K562 (cell line): ENCODE data around the gene CBX1. TPM values are rescaled to one million over a fixed set of nuclear protein-coding genes. Genes with fewer than 3 reads are reported as not detected.

Experiments used
- CBX3 ChIP-seq, 2 experiments: IDR thresholded peaks; 1 replicate in 1 of 2; 2 replicates in 1 of 2; pipeline ENCODE4 v1.6.1; 2012; ENCODE audit warnings: inconsistent platforms in 2 of 2, low read length in 2 of 2, borderline replicate concordance in 1 of 2, control low read depth in 1 of 2
- DACH1 ChIP-seq: fragments of 450-650 bp; IDR thresholded peaks from 2 replicates; pipeline ENCODE4 v1.6.1; 2018; ENCODE audit not compliant: partially characterized antibody
- DEAF1 ChIP-seq: fragments of 450-650 bp; formaldehyde crosslinking; IDR thresholded peaks from 2 replicates; pipeline ENCODE4 v1.4.0; 2020; ENCODE audit warnings: mild to moderate bottlenecking, moderate library complexity
- ELF1 ChIP-seq: fragments of 200-800 bp; sonication (Bioruptor generic); IDR thresholded peaks from 2 replicates; pipeline ENCODE4 v1.6.1; 2016; ENCODE audit warnings: missing genetic modification characterization, missing compliant biosample characterization
- FOS ChIP-seq: IDR thresholded peaks from 3 replicates; pipeline ENCODE4 v1.6.1; 2011; ENCODE audit not compliant: insufficient read length; ENCODE audit errors: extremely low read depth
- HMGXB4 ChIP-seq: sonication (generic); formaldehyde crosslinking; IDR thresholded peaks from 2 replicates; pipeline ENCODE4 v1.8.1; 2023; ENCODE audit warnings: mild to moderate bottlenecking, missing genetic modification reagents
- HNRNPK ChIP-seq: fragments of 200-400 bp; formaldehyde crosslinking; IDR thresholded peaks from one replicate; pipeline ENCODE4 v1.6.1; 2018; ENCODE audit warnings: mild to moderate bottlenecking, low read depth, low read length; ENCODE audit not compliant: poor library complexity, severe bottlenecking
- IRF9 ChIP-seq: fragments of 450-650 bp; IDR thresholded peaks from 2 replicates; pipeline ENCODE4 v1.6.1; 2016; ENCODE audit warnings: missing biosample characterization, missing genetic modification characterization
- NR2C2 ChIP-seq, 2 experiments: fragments of 200-800 bp in 1 of 2; sonication (Bioruptor generic) in 1 of 2; sonication (generic) in 1 of 2; formaldehyde crosslinking in 1 of 2; IDR thresholded peaks; 2 replicates each; pipeline versions ENCODE4 v1.6.1 to v1.8.0; 2016 to 2022; ENCODE audit warnings: mild to moderate bottlenecking in 1 of 2, missing compliant biosample characterization in 1 of 2, missing genetic modification characterization in 1 of 2, missing genetic modification reagents in 1 of 2
- PTRF ChIP-seq: fragments of 450-650 bp; IDR thresholded peaks from 2 replicates; pipeline ENCODE4 v1.6.1; 2016; ENCODE audit warnings: mild to moderate bottlenecking, missing genetic modification characterization, missing compliant biosample characterization
- RBM14 ChIP-seq: fragments of 200-400 bp; formaldehyde crosslinking; IDR thresholded peaks from 2 replicates; pipeline ENCODE4 v1.6.1; 2018; ENCODE audit warnings: low read depth, mild to moderate bottlenecking, low read length, moderate library complexity, borderline replicate concordance; ENCODE audit not compliant: insufficient read depth
- RBM22 ChIP-seq: fragments of 200-400 bp; formaldehyde crosslinking; IDR thresholded peaks from 2 replicates; pipeline ENCODE4 v1.6.1; 2018; ENCODE audit warnings: low read length, low read depth; ENCODE audit not compliant: poor library complexity, severe bottlenecking
- SAP30 ChIP-seq: fragments of 200-600 bp; sonication (generic); IDR thresholded peaks from 2 replicates; pipeline ENCODE4 v1.6.1; 2012; ENCODE audit warnings: borderline replicate concordance, low read depth, mild to moderate bottlenecking, moderate library complexity, low read length, control low read depth, inconsistent platforms; ENCODE audit not compliant: insufficient read depth, poor library complexity, severe bottlenecking
- SMARCC2 ChIP-seq: fragments of 450-650 bp; IDR thresholded peaks from 2 replicates; pipeline ENCODE4 v1.6.1; 2017; ENCODE audit warnings: antibody characterized with exemption, moderate library complexity, mild to moderate bottlenecking, low read depth
- ZBTB33 ChIP-seq: sonication (generic); formaldehyde crosslinking; IDR thresholded peaks from 2 replicates; pipeline ENCODE4 v1.8.1; 2023; ENCODE audit warnings: mild to moderate bottlenecking, missing genetic modification reagents
- ZKSCAN8 ChIP-seq: fragments of 200-800 bp; sonication (Bioruptor generic); IDR thresholded peaks from 2 replicates; pipeline ENCODE4 v1.6.1; 2016; ENCODE audit warnings: missing genetic modification characterization, missing compliant biosample characterization
- ZNF134 ChIP-seq: fragments of 250-450 bp; sonication (Bioruptor Pico); conservative IDR thresholded peaks from 2 replicates; pipeline ENCODE4 v1.4.0; 2020
- ZNF146 ChIP-seq: IDR thresholded peaks from one replicate; pipeline ENCODE4 v1.6.1; 2018; ENCODE audit warnings: missing compliant biosample characterization; ENCODE audit not compliant: unreplicated experiment
- ZNF165 ChIP-seq: fragments of 250-450 bp; sonication (Bioruptor Pico); IDR thresholded peaks from 2 replicates; pipeline ENCODE4 v1.4.0; 2020; ENCODE audit warnings: borderline replicate concordance
- ZNF347 ChIP-seq: fragments of 450-650 bp; formaldehyde crosslinking; IDR thresholded peaks from 2 replicates; pipeline ENCODE4 v1.4.0; 2020; ENCODE audit warnings: low read depth, mild to moderate bottlenecking, moderate library complexity
- ZNF695 ChIP-seq: fragments of 450-650 bp; formaldehyde crosslinking; IDR thresholded peaks from 2 replicates; pipeline ENCODE4 v1.4.0; 2020; ENCODE audit warnings: mild to moderate bottlenecking, moderate library complexity
- polyA plus RNA-seq, 8 experiments: library from polyadenylated mRNA; depleted of rRNA in 4 of 8; stranded (reverse) in 5 of 8; unstranded in 3 of 8; fragments of >200 nt; fragmentation: Nextera tagmentation in 2 of 8; fragmentation: Illumina TruSeq in 1 of 8; extraction: Ambion mirVana in 2 of 8; extraction: Trizol in 1 of 8; gene quantifications; 2 replicates each; pipeline versions ENCODE4 v1.2.1 to v1.2.3, GENCODE V29; 2011 to 2014; ENCODE audit warnings: inconsistent platforms in 1 of 8, missing spikeins in 1 of 8
- total RNA-seq, 7 experiments: library from RNA; depleted of rRNA in 6 of 7; stranded (reverse); fragments of >200 nt in 6 of 7; fragmentation: Illumina TruSeq in 2 of 7; extraction: Trizol in 2 of 7; gene quantifications; 2 replicates each; pipeline versions ENCODE4 v1.2.1 to v1.2.3, GENCODE V29; 2011 to 2021; ENCODE audit warnings: low replicate concordance in 1 of 7

The CBX1 gene
- total and polyA plus RNA-seq, 9 of the 15 experiments (the other 6 are each of a cell fraction or from before 2014, with no cell fraction given) = 10.6 to 95.7 (median 52.7) TPM

- no peak for TF ChIP-seq DEAF1 (CRISPR knock-in tag)
- no peak for TF ChIP-seq FOS
- no peak for TF ChIP-seq ZBTB33
- no peak for TF ChIP-seq ZKSCAN8 (CRISPR knock-in tag)
- TF ChIP-seq SMARCC2 = no peak
- no peak for TF ChIP-seq IRF9
- no peak for TF ChIP-seq DACH1
- no peak for TF ChIP-seq CBX3 (IDR thresholded peaks at IDR 0.05; ENCODE audit: borderline replicate concordance in 1 of 2, low read length in 2 of 2)
- TF ChIP-seq NR2C2 (CRISPR knock-in tag; IDR thresholded peaks at IDR 0.05) = 0 out of 2 replicates have a peak, but pooled peaks have one; percentile 14
- TF ChIP-seq NR2C2 (tag; IDR thresholded peaks at IDR 0.05) = no peak; the same call in 1 of the 2 replicates
- TF ChIP-seq ELF1 (tag) = no peak
- TF ChIP-seq PTRF (tag) = no peak
- no peak for TF ChIP-seq ZNF146 (CRISPR knock-in tag)
- no peak for TF ChIP-seq ZNF347 (CRISPR knock-in tag)
- TF ChIP-seq RBM14 = no peak
- TF ChIP-seq ZNF695 (CRISPR knock-in tag) = no peak
- TF ChIP-seq HMGXB4 = no peak
- TF ChIP-seq SAP30 = peak; percentile 52
- peak; percentile 20 for TF ChIP-seq HNRNPK
- no peak for TF ChIP-seq ZNF134 (CRISPR knock-in tag)
- no peak for TF ChIP-seq ZNF165
- TF ChIP-seq RBM22 = peak; percentile 33
These were observed 52.7 kb downstream of the CBX1 start (continued) for GRCh38 chr17:48048384-48049126.
